NK-92 (cell line): ENCODE results near the gene RARB.

Experiments used
- DNase-seq: peaks from one replicate; lab custom pipeline; 2025; ENCODE audit not compliant: unreplicated experiment; lab: John Stamatoyannopoulos, UW

Gene RARB

GRCh38 chr3:25471081-25471768 lies 43.2 kb downstream of the RARB start:
- no peak for DNase-seq

GRCh38 chr3:25472153-25472552 lies 44.1 kb downstream of the RARB start:
- DNase-seq: no peak

- no peak for DNase-seq
These were observed 44.7 kb downstream of the RARB start for GRCh38 chr3:25472731-25473130.

GRCh38 chr3:25473246-25473645 lies 45.2 kb downstream of the RARB start:
- no peak for DNase-seq

- no peak for DNase-seq
These were observed 46.0 kb downstream of the RARB start for GRCh38 chr3:25474052-25474451.

GRCh38 chr3:25476639-25477038 lies 48.6 kb downstream of the RARB start:
- DNase-seq: no peak

- DNase-seq: no peak
These were observed 50.2 kb downstream of the RARB start for GRCh38 chr3:25478211-25478757.

GRCh38 chr3:25478964-25479726 lies 51.1 kb downstream of the RARB start:
- DNase-seq: no peak

GRCh38 chr3:25479727-25480010 lies 51.6 kb downstream of the RARB start:
- DNase-seq: no peak

- DNase-seq: no peak
These were observed 52.7 kb downstream of the RARB start for GRCh38 chr3:25480811-25481210.

GRCh38 chr3:25481386-25481785 lies 53.3 kb downstream of the RARB start:
- DNase-seq: no peak

GRCh38 chr3:25483456-25483855 lies 55.4 kb downstream of the RARB start:
- no peak for DNase-seq

- DNase-seq: no peak
These were observed 57.6 kb downstream of the RARB start for GRCh38 chr3:25485673-25486072.

- DNase-seq: no peak
These were observed 58.9 kb downstream of the RARB start for GRCh38 chr3:25486932-25487331.

- DNase-seq: no peak
These were observed 62.0 kb downstream of the RARB start for GRCh38 chr3:25489858-25490593.

- no peak for DNase-seq
These were observed 65.2 kb downstream of the RARB start for GRCh38 chr3:25493246-25493645.

- no peak for DNase-seq
These were observed 65.7 kb downstream of the RARB start for GRCh38 chr3:25493786-25494185.

- DNase-seq: no peak
These were observed 67.2 kb downstream of the RARB start for GRCh38 chr3:25495304-25495703.

GRCh38 chr3:25495726-25496253 lies 67.7 kb downstream of the RARB start:
- DNase-seq: no peak

- DNase-seq: no peak
These were observed 69.0 kb downstream of the RARB start for GRCh38 chr3:25497096-25497495.

GRCh38 chr3:25500706-25501210 lies 72.7 kb downstream of the RARB start:
- DNase-seq: no peak
